Measurements from ENCODE around the gene ZBTB20. TPM values are rescaled to one million over a fixed set of nuclear protein-coding genes. Genes with fewer than 3 reads are reported as not detected.

The ZBTB20 gene
- total and polyA plus RNA-seq, 7 donors = 0.40 to 74.9 (median 41.7) TPM

- no peaks in the 10 kb centered on the region for H3K36me3 ChIP-seq (ENCODE audit: insufficient read depth in 1 of 2, low read depth in 1 of 2)
- TF ChIP-seq CTCF (IDR thresholded peaks at IDR 0.05) = no peak
- no peaks in the 10 kb centered on the region for H3K27me3 ChIP-seq (ENCODE audit: insufficient read depth in 3 of 3, low read length in 2 of 3)
- H3K27ac ChIP-seq = no peak overlapping the region
- H3K9me3 ChIP-seq = no peaks in the 10 kb centered on the region
- H3K4me1 ChIP-seq = peaks cover 46% of the 10 kb centered on the region
- WGBS, 3 donors = 28 to 58% (median 47%) methylated on average over 1 of the region's 1 CpG
- H3K4me3 ChIP-seq = no peak overlapping the region
- DNase-seq (no peak), ATAC-seq (no peak)
- intact Hi-C loops (cut with DNase I) = loop anchor here in 1 of 2 donors (5.0 kb wide), 1 partner anchor 135 kb away; no protein-coding TSS in a partner anchor
Measured at GRCh38 chr3:114762144-114762543, 384.9 kb downstream of the ZBTB20 start.

- Histone ChIP-seq H3K4me3 (no peak overlapping the region), H3K27me3 (ENCODE audit: insufficient read depth in 3 of 3, low read length in 2 of 3) (no peaks in the 10 kb centered on the region), H3K27ac (no peak overlapping the region), H3K9me3 (no peaks in the 10 kb centered on the region), H3K36me3 (ENCODE audit: insufficient read depth in 1 of 2, low read depth in 1 of 2) (no peaks in the 10 kb centered on the region), H3K4me1 (peaks cover 40% of the 10 kb centered on the region)
- no peak for ATAC-seq
- intact Hi-C loops (cut with DNase I) = loop anchor here in 1 of 2 donors (5.0 kb wide), 1 partner anchor 133 kb away; no protein-coding TSS in a partner anchor
- TF ChIP-seq CTCF (IDR thresholded peaks at IDR 0.05) = no peak
- DNase-seq = no peak
Measured at GRCh38 chr3:114760679-114761078, 386.4 kb downstream of the ZBTB20 start.

GRCh38 chr3:114758831-114759699 lies 388.0 kb downstream of the ZBTB20 start:
- TF ChIP-seq CTCF (IDR thresholded peaks at IDR 0.05) = no peak
- Histone ChIP-seq H3K27ac (peak overlapping the region; percentile 21), H3K4me3 (peak overlapping the region; percentile 56), H3K4me1 (peaks cover 27% of the 10 kb centered on the region), H3K9me3 (no peaks in the 10 kb centered on the region), H3K36me3 (ENCODE audit: insufficient read depth in 1 of 2, low read depth in 1 of 2) (no peaks in the 10 kb centered on the region), H3K27me3 (ENCODE audit: insufficient read depth in 3 of 3, low read length in 2 of 3) (no peaks in the 10 kb centered on the region)
- peak; percentile 41 to 82 (median 74) for ATAC-seq
- intact Hi-C loops (cut with DNase I) = no loop called here
- DNase-seq = no peak
- WGBS, 3 donors = 37 to 54% (median 37%) methylated on average over 8 of the region's 8 CpGs

GRCh38 chr3:114756506-114757279 lies 390.4 kb downstream of the ZBTB20 start:
- no peaks in the 10 kb centered on the region for H3K36me3 ChIP-seq (ENCODE audit: insufficient read depth in 1 of 2, low read depth in 1 of 2)
- no peak for TF ChIP-seq CTCF (IDR thresholded peaks at IDR 0.05)
- no peaks in the 10 kb centered on the region for H3K9me3 ChIP-seq
- DNase-seq (no peak), ATAC-seq (peak; percentile 39 to 56 (median 54))
- intact Hi-C loops (cut with DNase I) = no loop called here
- H3K4me3 ChIP-seq = no peak overlapping the region
- peaks cover 12% of the 10 kb centered on the region for H3K4me1 ChIP-seq
- 73 to 82% (median 77%) methylated on average over 2 of the region's 2 CpGs for WGBS, 3 donors
- H3K27ac ChIP-seq = no peak overlapping the region
- H3K27me3 ChIP-seq (ENCODE audit: insufficient read depth in 3 of 3, low read length in 2 of 3) = no peaks in the 10 kb centered on the region

Data from psoas muscle (tissue), 8 donors.